Heart left ventricle (tissue), 13 donors: ENCODE measurements around the gene PIP5KL1.

Experiments used
- CTCF ChIP-seq, 12 donors: fragments of 200-600 bp; sonication (generic) in 4 of 12; IDR thresholded peaks; one replicate each; pipeline versions ENCODE4 v1.5.0 to v1.8.0; 2018 to 2022; ENCODE audit warnings: antibody characterized with exemption in 12 of 12, mild to moderate bottlenecking in 5 of 12
- POLR2A ChIP-seq, 2 donors: fragments of 450-650 bp; IDR thresholded peaks; one replicate each; pipeline ENCODE4 v1.6.1; 2017; ENCODE audit warnings: antibody characterized with exemption in 2 of 2, mild to moderate bottlenecking in 2 of 2, moderate library complexity in 2 of 2
- donor health status: ischemic (EF 13 %, LVEDD 7.1; RV severe dilation, severe dysfunction).
- donor health status: DM: no; HTN: yes; CAD: no.
- donor health status: DM: no; HTN: no; CAD: no.
- donor health status: ischemic (EF 25% LVEDD 6.9; RV normal size, moderate dysfunction).
- donor health status: ischemic (EF 25% LVEDD 5.7; RV mildly dilated, moderate dysfunction).
- donor health status: ischemic (EF 35%, LVEDD 5.7; RV mildly dilated, moderate dysfunction).
- donor health status: nonischemic (EF 11% LVEDD 7.7; RV severe dilation, severe dysfunction).
- donor health status: DM: yes; HTN: yes; CAD: no.
- donor health status: PGD.
- donor health status: ischemic (EF 29% LVEDD 5.4; RV normal size, mild dysfunction).
- donor health status: nonischemic (EF 23%, LVEDD 6.1; RV moderate dilation, normal function).

- TF ChIP-seq CTCF (IDR thresholded peaks at IDR 0.05) (no peak), POLR2A (IDR thresholded peaks at IDR 0.05) (no peak)
These were observed 20.1 kb upstream of the PIP5KL1 start for GRCh38 chr9:127950513-127951289.
